Large intestine (tissue), 3 donors: ENCODE results near the gene CLASP1. TPM values are rescaled to one million over a fixed set of nuclear protein-coding genes. Genes with fewer than 3 reads are reported as not detected.

Experiments used
- DNase-seq, 2 donors: peaks; one replicate each; pipeline versions ENCODE4 v3.0.0 to v3.0.0-alpha.2; 2013
- H3K27ac ChIP-seq: one replicate; pipeline ENCODE4 v1.5.1; 2013; ENCODE audit warnings: low read length
- H3K27me3 ChIP-seq: 2 replicates; pipeline ENCODE4 v1.6.1; 2013; ENCODE audit warnings: low read length; ENCODE audit not compliant: control insufficient read depth, insufficient read depth
- H3K36me3 ChIP-seq: 2 replicates; pipeline ENCODE4 v1.6.1; 2013; ENCODE audit warnings: low read length; ENCODE audit not compliant: control insufficient read depth, insufficient read depth
- H3K4me1 ChIP-seq: one replicate; pipeline ENCODE4 v1.6.1; 2013; ENCODE audit warnings: low read length; ENCODE audit not compliant: control insufficient read depth, insufficient read depth
- H3K4me3 ChIP-seq: one replicate; pipeline ENCODE4 v1.5.1; 2013; ENCODE audit warnings: low read length
- H3K9me3 ChIP-seq: one replicate; pipeline ENCODE4 v1.6.1; 2013; ENCODE audit warnings: mild to moderate bottlenecking, low read depth, low read length, moderate library complexity; ENCODE audit not compliant: control insufficient read depth
- WGBS: methylation state at CpG from one replicate; pipeline ENCODE4 v1.1.5; 2013; ENCODE audit warnings: low lambda C conversion rate; ENCODE audit not compliant: insufficient coverage; 5-methylcytosine and 5-hydroxymethylcytosine counted together
- polyA plus RNA-seq: library from polyadenylated mRNA; unstranded; fragments of 120-200 nt; gene quantifications from one replicate; pipeline ENCODE4 v1.2.1, GENCODE V29; 2013

The CLASP1 gene
- polyA plus RNA-seq, 1 donor, result 31.8 TPM

DNA sequence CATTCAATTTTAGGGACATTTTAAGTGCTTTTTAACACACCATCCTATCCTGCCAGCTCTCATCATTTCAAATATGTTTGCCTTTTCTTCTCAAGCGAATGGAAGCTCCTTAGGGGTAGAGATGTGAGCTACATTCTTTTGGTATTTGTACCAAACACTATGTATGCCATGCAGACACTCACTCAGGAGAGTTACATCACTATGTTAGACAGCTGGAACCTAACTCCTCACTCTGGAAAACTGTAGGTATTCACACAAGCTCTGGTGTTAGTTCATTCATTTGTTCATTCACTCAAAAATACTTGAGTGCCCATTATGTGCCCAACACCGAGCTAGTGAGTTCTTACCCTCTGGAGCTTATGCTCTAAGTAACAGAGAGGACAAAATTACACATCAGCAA lies 144.9 kb downstream of the CLASP1 start:
- Histone ChIP-seq H3K27me3 (no peaks in the 10 kb centered on the region), H3K4me3 (no peak overlapping the region), H3K36me3 (peaks cover 38% of the 10 kb centered on the region), H3K27ac (no peak overlapping the region), H3K4me1 (no peaks in the 10 kb centered on the region), H3K9me3 (peaks cover 6% of the 10 kb centered on the region)
- WGBS, result 100% methylated on average over 1 of the region's 2 CpGs
- no peak for DNase-seq

DNA sequence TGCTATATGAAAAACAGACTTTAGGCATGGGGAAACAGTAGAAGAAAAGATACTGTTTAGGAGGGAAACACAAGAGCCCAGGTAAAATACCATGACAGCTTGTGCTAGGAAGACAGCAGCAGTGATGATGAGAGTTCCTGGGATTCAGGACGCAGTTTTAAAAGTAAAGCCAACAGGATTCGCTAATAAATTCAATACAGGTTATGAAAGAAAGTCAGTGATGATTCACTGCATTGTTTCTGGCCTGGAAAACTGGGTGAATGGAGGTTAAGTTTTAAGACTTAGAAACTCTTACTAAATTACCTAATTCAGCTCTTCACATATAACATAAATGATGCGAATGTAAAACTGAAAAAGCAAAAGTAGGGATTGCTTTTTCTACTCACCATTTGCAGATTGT lies 146.5 kb downstream of the CLASP1 start:
- H3K27ac ChIP-seq, result no peak overlapping the region
- 80% methylated on average over 1 of the region's 3 CpGs for WGBS
- H3K4me1 ChIP-seq, result no peaks in the 10 kb centered on the region
- H3K27me3 ChIP-seq, result no peaks in the 10 kb centered on the region
- no peak for DNase-seq
- no peak overlapping the region for H3K4me3 ChIP-seq
- peaks cover 6% of the 10 kb centered on the region for H3K9me3 ChIP-seq
- peaks cover 37% of the 10 kb centered on the region for H3K36me3 ChIP-seq

DNA sequence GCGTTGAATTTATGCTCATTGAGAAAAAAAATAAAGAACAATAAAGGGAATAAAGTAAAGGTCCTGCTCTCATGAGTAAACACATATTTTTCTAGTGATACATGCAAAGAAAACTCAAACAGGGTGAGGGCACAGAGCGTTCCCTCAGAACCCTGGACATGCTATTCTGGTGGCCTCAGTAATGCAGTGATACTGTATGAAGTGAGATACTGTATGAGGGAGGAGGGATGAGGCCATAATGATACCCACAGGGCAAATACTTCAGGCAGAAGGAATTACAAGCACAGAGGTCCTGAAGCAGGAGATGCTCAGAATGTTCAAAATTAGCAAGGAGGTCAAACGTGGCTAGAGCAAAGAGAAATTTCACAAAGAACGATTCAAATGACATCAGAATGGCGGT lies 147.0 kb downstream of the CLASP1 start:
- Histone ChIP-seq H3K27me3 (no peaks in the 10 kb centered on the region), H3K4me1 (no peaks in the 10 kb centered on the region), H3K27ac (no peak overlapping the region), H3K4me3 (no peak overlapping the region), H3K36me3 (peaks cover 37% of the 10 kb centered on the region), H3K9me3 (peaks cover 6% of the 10 kb centered on the region)
- WGBS, result 88% methylated on average over 4 of the region's 5 CpGs
- no peak for DNase-seq

DNA sequence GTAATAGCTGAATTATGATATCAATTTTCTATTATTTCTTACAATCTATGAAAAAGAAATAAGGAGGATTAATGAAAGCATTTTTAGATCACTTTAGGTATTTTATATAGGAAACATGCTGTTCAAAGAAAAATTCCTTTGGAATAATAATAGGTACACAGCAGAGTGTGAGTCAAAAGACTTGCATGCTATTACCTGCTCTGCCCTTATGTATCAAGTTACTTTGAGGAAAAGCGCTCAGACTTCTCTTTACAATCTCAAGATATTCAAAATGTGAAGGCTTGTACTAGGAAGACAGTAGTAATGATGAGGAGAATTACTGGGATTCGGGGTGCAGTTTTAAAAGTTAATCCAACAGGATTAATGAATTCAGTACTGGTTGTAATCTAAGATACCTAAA lies 147.7 kb downstream of the CLASP1 start:
- Histone ChIP-seq H3K4me3 (no peak overlapping the region), H3K27ac (no peak overlapping the region), H3K9me3 (peaks cover 6% of the 10 kb centered on the region), H3K36me3 (peaks cover 38% of the 10 kb centered on the region), H3K4me1 (no peaks in the 10 kb centered on the region), H3K27me3 (no peaks in the 10 kb centered on the region)
- WGBS, result 100% methylated on average over 1 of the region's 2 CpGs
- DNase-seq, result no peak

DNA sequence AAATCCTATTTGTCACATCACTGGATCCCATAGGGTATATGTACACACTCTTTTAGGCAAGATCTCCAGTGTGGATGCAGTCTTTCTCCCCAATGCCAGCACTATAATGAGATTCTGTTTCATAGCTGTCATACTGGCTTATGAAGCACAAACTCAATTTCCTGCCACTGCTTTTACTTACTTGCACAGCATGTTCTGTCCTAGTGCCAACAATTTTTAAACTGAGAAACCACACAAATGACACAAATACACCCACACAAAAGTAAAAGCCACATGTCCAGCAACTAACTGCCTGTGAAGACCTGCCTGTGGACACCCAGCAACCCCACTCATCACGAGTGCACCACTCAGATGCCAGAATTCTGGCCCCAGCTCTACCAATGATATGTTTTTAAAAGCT lies 148.2 kb downstream of the CLASP1 start:
- peaks cover 6% of the 10 kb centered on the region for H3K9me3 ChIP-seq
- H3K4me1 ChIP-seq, result no peaks in the 10 kb centered on the region
- H3K27me3 ChIP-seq, result no peaks in the 10 kb centered on the region
- peaks cover 38% of the 10 kb centered on the region for H3K36me3 ChIP-seq
- no peak overlapping the region for H3K4me3 ChIP-seq
- no peak overlapping the region for H3K27ac ChIP-seq
- no peak for DNase-seq
- no CpG with 5 or more reads among the region's 1 CpG for WGBS

DNA sequence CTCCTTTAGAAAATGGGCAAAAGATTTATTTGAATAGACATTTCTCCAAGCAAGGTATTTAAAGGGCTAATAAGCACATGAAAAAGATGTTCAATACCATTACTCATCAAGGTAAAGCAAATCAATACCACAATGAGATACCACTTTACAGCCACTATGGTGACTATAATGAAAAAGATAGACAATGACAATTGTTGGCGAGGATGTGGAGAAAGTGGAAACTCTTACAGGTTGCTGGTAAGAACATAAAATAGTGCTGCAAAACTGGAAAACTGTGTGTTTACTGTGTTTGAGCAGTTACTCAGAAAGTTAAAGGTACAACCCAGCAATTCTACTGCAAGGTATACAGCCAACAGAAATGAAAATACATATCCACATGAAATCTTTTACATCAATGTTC lies 150.5 kb downstream of the CLASP1 start:
- Histone ChIP-seq H3K36me3 (peaks cover 39% of the 10 kb centered on the region), H3K4me3 (no peak overlapping the region), H3K9me3 (peaks cover 6% of the 10 kb centered on the region), H3K27me3 (no peaks in the 10 kb centered on the region), H3K4me1 (no peaks in the 10 kb centered on the region), H3K27ac (no peak overlapping the region)
- 100% methylated on average over 1 of the region's 1 CpG for WGBS
- no peak for DNase-seq

DNA sequence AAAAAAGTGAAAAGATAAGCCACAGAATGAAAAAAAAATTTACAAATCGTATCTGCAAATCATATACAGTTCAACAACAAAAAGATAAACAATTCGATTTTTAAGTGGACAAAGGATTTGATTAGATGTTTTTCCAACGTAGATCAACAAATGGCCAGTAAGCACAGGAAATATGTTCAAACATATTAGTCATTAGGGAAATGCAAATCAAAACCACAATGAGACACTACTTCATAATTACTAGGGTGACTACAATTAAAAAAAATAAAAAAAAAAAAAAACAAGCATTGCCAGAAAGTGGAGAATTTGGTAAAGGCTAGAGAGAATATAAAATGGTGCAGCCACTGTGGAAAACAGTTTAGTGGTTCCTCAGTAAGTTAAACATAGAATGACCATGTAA lies 156.9 kb downstream of the CLASP1 start:
- no peaks in the 10 kb centered on the region for H3K4me1 ChIP-seq
- H3K36me3 ChIP-seq, result peaks cover 9% of the 10 kb centered on the region
- no peak overlapping the region for H3K4me3 ChIP-seq
- no peak overlapping the region for H3K27ac ChIP-seq
- no peaks in the 10 kb centered on the region for H3K27me3 ChIP-seq
- no CpG with 5 or more reads among the region's 3 CpGs for WGBS
- H3K9me3 ChIP-seq, result no peaks in the 10 kb centered on the region
- no peak for DNase-seq

DNA sequence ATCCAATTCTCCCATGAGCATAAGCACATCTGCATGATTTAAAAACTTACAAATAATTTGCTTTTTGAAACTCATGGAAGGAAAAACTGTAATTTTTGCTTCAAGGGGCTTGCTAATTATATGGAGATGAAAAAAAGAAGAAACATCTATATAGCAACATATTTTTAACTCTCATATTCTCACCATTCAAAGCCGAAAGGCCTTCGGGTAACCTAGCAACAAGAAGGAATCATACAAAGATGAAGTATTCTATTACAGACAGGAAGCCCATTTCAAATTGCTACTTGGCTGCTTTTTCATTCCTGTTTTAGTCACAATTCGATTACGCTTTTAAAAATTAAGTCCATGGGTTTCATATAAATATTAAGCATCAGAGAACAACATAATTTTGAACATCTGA lies 157.7 kb downstream of the CLASP1 start:
- no peaks in the 10 kb centered on the region for H3K27me3 ChIP-seq
- H3K4me1 ChIP-seq, result no peaks in the 10 kb centered on the region
- H3K4me3 ChIP-seq, result no peak overlapping the region
- no CpG with 5 or more reads among the region's 4 CpGs for WGBS
- H3K36me3 ChIP-seq, result peaks cover 6% of the 10 kb centered on the region
- DNase-seq, result no peak
- H3K9me3 ChIP-seq, result no peaks in the 10 kb centered on the region
- no peak overlapping the region for H3K27ac ChIP-seq

DNA sequence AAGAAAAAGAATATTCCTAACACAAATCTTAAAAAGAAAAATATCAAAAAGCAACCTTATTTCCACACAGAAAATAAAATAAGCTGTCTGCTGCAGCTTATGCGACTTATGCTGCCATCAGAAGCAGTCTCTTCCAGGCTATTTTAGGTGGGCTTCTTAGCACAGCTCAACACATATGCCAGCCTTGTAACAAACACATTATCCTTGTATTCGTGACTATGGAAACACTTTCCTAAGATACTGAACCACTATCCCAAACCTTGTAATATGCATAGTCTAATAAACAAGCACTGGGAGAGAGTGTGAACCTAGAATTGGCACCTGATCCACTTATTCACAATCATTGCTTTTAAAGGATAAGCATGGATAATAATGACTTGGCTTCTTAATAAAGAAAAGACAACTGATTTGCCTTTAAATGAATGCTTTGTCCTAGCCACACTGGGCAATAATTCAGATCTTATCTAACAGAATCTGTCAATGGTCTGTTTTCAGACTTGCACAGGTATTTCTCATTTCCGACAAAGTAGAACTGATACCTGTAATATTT lies 158.6 kb downstream of the CLASP1 start:
- no CpG with 5 or more reads among the region's 3 CpGs for whole genome bisulfite sequencing

DNA sequence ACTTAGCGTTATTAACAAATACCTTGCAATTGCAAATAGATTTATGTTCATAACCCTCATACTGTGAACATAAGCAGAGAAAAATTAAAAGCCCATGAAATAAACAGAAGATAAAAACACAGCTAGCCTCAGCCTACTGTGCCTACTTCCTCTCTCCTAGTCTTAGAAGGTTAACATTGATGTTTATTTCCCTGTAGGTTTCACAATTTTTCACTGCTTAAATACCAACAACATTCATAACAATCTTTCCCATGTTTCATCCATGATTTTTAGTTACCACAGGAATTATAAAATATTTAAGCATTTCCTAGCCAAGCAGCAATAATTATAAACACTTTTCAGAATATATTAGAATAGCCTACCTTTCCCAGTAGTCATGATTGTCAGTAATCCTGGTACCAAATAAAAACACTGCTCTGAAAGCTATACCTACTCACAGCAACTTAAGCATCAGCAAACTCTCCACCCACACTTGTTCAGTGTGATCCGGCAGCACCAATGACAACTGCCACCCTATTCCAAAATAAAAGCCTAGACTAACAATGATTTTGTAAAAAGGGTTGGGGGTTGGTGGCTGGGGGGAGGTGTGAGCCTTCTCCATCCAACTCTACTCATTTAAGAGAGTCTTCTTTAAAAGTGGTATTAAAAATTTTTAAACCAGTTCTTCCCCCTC lies 159.2 kb downstream of the CLASP1 start:
- H3K4me3 ChIP-seq, result no peak overlapping the region
- H3K9me3 ChIP-seq, result no peaks in the 10 kb centered on the region
- no peaks in the 10 kb centered on the region for H3K27me3 ChIP-seq
- H3K36me3 ChIP-seq, result peaks cover 3% of the 10 kb centered on the region
- WGBS, result 70% methylated on average over 2 of the region's 2 CpGs
- DNase-seq, result no peak
- H3K4me1 ChIP-seq, result no peaks in the 10 kb centered on the region
- H3K27ac ChIP-seq, result no peak overlapping the region

More for the DNA sequence above, 158.6 kb downstream of the CLASP1 start:
- Histone ChIP-seq H3K27me3 (no peaks in the 10 kb centered on the region), H3K27ac (no peak overlapping the region), H3K9me3 (no peaks in the 10 kb centered on the region), H3K4me1 (no peaks in the 10 kb centered on the region), H3K36me3 (peaks cover 3% of the 10 kb centered on the region), H3K4me3 (no peak overlapping the region)
- DNase-seq, result no peak

DNA sequence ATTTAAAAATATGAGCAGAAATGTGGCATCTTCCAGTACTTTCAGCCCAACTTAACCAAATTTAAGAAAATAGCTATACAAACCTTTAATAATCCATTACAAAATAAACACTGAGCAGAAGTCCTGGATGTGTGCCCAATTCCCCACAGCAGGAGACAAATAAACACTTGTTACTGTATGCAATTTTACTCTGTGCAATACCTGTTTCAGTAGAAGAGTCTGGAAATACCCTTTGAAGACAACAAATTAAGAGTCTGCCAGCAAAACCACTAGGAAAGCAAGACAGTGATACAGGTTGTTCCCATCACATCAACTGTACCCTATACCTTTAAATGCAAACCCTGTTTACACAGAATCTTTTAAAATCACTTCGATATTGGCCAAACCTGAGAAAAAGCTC lies 160.0 kb downstream of the CLASP1 start:
- WGBS, result 80% methylated on average over 1 of the region's 1 CpG

More for the DNA sequence above, 160.0 kb downstream of the CLASP1 start:
- no peak overlapping the region for H3K27ac ChIP-seq
- H3K9me3 ChIP-seq, result no peaks in the 10 kb centered on the region
- DNase-seq, result no peak
- H3K4me3 ChIP-seq, result no peak overlapping the region
- peaks cover 5% of the 10 kb centered on the region for H3K36me3 ChIP-seq
- H3K4me1 ChIP-seq, result no peaks in the 10 kb centered on the region
- no peaks in the 10 kb centered on the region for H3K27me3 ChIP-seq
